ENCODE data around the gene CD163.

DNA sequence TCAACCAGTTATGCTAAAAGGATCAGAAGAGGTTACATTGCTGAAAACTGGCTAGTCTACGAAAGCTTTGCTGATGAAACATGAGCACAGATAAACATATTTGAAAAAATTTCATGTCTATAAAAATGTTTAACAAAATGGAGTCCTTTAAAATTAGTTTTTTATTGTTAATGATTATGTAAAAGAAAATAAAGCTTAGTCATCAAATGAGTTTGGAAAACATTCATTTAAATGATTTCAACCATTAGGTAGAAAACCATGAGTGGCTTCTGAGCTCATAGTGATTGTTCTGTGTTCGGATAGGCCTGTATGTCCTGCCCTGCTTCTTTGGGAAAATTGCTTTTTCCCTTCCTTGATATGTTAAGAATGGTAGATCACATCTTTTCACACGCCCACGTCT lies 59.0 kb downstream of the CD163 start:
- TF ChIP-seq, protein P1, sequence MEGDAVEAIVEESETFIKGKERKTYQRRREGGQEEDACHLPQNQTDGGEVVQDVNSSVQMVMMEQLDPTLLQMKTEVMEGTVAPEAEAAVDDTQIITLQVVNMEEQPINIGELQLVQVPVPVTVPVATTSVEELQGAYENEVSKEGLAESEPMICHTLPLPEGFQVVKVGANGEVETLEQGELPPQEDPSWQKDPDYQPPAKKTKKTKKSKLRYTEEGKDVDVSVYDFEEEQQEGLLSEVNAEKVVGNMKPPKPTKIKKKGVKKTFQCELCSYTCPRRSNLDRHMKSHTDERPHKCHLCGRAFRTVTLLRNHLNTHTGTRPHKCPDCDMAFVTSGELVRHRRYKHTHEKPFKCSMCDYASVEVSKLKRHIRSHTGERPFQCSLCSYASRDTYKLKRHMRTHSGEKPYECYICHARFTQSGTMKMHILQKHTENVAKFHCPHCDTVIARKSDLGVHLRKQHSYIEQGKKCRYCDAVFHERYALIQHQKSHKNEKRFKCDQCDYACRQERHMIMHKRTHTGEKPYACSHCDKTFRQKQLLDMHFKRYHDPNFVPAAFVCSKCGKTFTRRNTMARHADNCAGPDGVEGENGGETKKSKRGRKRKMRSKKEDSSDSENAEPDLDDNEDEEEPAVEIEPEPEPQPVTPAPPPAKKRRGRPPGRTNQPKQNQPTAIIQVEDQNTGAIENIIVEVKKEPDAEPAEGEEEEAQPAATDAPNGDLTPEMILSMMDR (IDR thresholded peaks at IDR 0.05) = no peak
- no peak for TF ChIP-seq POLR2A (IDR thresholded peaks at IDR 0.05)

Data from prostate gland (tissue), 2 donors.